NCI-H1694 treated with DMSO at 0.1 percent for 48 hours (cell line): ENCODE results near the gene AKR1C3.
"Not testable (repeated sequence)": the region's sequence is repeated elsewhere in the genome, so short reads cannot be mapped to it uniquely, and the experiment has no call there.

Experiments used
- DNase-seq: peaks from one replicate; lab custom pipeline; 2025; lab: John Stamatoyannopoulos, UW

The AKR1C3 gene

DNA sequence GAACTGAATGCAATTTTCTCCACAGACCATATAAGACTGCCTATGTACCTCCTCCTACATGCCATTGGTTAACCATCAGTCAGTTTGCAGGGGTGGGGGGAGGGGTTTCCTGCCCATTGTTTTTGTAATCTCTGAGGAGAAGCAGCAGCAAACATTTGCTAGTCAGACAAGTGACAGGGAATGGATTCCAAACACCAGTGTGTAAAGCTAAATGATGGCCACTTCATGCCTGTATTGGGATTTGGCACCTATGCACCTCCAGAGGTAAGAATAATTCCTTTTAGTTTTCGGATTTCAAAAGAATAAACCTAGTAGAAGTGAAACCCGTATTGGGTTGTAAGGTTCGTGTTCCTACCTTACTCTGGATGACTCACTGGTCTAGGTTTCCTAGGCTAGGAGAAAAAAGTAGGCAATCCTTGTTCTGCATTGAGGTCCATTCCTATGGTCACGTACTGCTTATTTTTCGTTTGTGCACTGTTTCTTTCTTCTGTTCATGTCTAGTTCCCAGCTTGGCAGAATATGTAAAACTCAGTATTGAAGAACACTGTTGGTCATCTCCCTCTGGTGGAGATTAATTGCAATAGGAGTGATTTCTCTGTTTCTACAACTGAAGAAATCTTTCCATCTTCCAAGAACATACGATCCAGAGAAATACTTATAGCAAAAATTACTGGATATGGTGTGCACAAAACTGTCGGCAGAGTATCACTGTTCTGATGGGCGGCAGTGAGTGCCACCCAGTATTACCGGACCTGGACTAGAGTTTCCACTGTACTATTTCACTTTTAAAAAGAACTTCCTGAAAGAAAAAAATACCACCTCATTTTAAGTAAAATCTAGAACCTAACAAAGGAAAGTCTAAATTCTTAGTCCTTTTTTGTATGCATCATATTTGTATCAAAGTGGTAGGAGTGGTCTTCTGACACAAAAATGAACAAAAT is at the start of gene AKR1C3:
AKR1C3 (plus strand) TSS at position 150 of the 941 bp plus-strand sequence; CDS start at position 181, 31 bp downstream.
- DNase-seq = no peak

DNA sequence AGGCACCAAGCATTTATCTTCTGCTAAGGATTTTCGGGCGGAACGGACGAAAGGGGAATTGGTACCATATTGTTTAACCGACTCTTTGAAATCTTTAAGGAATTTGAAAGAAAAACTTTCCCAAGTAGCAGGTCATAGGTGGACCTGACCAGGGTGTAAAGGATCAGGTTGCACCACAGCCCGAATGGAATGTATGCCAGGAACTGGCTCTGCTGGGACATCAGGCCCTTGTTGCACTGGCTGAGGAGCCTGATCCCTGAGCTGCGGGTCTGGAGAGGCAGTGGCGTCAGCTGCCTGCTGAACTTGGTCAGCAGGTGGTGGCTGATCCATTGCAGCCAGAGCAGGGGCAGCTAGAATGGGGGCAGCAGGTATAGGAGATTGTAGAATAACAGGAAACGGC is 49.1 kb upstream of the AKR1C3 start:
- DNase-seq = no peak

DNA sequence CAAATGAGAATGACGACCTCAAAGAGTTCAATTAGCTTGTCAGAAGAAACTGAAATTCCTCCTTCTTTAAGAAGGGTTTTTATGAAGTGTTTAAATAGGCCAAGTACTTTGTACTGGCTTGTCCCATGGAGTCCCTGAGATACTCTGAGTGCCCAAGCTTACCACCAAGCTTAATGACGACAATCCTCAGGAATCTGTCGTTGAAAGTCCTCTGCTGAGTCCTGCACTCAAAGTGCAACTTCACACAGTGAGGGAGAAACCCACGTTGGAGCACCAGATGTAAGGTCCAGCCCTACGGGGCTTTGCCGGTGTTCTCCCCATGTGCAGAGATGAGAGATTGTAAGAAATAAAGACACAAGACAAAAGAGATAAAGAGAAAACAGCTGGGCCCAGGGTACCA is 47.8 kb upstream of the AKR1C3 start:
- DNase-seq = no peak

DNA sequence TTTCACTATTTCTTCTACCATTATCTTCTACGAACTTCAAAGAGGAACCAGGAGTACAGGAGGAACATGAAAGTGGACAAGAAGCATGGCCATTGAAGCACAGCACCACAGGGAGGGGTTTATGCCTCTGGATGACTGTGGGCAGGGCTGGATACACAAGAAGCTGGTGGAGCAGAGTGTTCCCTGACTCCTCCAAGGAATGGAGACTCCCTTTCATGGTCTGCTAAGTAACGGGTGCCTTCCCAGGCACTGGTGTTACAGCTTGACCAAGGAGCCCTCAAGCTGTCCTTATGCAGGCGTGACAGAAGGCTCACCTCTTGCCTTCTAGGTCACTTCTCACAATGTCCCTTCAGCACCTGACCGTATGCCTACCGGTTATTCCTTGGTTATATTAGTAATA is 47.2 kb upstream of the AKR1C3 start:
- DNase-seq = not testable (repeated sequence)

DNA sequence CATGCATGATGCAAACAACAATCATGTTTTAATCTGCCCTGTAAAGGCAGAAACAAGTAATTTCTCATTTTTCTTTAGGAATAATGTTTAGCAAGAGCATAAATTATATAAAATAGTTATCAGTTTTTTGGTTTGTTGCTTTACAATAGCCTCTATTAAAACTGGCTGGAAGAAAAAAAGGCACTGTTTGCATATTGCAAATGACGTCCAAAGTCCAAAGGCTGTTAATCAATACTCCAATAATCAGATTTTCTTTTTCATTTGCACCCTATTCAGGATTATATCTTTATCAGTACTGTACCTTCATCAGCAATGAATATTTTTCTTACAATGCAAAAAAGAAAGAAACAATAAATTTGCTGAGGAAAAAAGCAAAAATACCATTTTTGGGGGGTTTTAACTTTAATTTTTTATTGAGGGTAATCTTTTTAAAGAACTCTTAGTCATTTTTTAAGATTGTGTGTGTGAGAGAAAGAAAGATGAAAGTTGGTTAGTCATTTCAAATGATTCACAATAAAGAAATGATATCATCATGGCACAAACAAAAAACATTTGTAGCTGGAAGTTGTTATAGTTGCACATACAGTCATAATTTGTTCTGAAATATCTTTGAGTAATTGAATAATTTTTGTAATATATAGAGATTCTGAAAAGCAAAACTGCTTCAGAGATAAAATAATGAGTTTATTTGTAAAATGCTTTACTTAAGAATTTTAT is 46.1 kb upstream of the AKR1C3 start:
- no peak for DNase-seq

DNA sequence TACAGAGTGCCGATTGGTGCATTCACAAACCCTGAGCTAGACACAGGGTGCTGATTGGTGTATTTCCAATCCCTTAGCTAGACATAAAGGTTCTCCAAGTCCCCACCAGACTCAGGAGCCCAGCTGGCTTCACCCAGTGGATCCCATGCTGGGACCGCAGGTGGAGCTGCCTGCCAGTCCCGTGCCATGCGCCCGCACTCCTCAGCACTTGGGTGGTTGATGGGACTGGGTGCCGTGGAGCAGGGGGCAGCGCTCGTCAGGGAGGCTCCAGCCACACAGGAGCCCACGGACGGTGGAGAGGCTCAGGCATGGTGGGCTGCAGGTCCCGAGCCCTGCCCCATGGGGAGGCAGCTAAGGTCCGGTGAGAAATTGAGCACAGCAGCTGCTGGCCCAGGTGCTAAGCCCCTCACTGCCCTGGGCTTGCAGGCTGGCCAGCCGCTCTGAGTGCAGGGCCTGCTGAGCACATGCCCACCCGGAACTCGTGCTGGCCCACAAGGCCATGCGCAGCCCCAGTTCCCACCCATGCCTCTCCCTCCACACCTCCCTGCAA is 41.2 kb upstream of the AKR1C3 start:
- DNase-seq = not testable (repeated sequence)

DNA sequence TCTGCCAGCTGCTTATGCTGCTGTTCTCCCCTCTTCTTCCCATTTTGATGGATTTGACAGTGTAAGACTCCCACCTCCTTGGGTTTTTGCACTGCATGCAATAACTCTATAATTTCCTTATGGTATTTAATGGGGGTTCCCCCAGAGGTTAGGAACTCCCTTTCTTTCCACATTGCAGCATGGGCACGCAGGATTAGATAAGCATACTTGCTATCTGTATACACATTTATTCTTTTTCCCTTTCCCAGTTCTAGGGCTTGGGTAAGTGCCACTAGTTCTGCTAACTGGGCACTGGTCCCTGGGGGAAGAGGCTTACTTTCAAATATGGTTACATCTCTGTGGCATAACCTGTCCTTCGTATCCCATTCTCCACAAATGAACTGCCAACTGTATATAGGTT is 39.4 kb upstream of the AKR1C3 start:
- DNase-seq = not testable (repeated sequence)

DNA sequence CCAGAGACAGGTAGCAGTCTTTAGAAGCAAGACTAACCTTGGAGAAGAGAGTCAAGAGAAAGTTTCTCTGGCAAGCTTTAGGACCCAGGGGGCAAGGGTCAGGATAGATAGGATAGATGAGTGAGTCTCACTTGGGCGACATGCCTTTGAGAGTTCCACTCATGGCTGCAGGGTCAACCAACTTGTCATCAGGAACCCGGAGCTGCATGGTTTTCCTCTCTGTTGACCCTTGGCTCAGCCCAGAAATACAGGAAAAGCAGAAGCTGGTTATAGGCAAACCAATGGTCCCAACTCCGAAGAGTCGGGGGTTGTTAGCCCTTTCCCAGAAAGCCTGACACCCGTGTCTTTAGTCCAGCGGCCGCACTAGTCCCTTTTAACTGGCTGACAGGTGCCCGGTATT is 34.9 kb upstream of the AKR1C3 start:
- not testable (repeated sequence) for DNase-seq

DNA sequence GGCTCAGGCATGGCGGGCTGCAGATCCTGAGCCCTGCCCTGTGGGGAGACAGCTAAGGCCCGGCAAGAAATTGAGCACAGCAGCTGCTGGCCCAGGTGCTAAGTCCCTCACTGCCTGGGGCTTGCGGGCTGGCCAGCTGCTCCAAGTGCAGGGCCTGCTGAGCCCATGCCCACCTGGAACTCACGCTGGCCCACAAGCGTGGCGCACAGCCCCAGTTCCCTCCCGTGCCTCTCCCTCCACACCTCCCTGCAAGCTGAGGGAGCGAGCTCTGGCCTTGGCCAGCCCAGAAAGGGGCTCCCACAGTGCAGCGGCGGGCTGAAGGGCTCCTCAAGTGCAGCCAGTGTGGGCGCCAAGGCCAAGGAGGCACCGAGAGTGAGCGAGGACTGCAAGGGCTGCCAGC is 33.4 kb upstream of the AKR1C3 start:
- not testable (repeated sequence) for DNase-seq

DNA sequence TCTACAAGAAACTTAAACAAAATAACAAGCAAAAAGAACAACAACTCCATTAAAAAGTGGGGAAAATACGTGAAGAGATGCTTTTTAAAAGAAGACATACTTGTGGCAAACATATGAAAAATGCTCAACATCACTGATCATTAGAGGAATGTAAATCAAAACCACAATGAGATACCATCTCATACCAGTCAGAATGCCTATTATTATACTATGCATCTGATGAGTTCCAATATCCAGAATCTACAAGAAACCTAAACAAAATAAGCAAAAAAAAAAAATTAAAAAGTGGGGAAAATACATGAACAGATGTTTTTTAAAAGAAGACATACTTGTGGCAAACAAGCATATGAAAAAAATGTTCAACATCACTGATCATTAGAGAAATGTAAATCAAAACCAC is 29.6 kb upstream of the AKR1C3 start:
- DNase-seq = no peak

DNA sequence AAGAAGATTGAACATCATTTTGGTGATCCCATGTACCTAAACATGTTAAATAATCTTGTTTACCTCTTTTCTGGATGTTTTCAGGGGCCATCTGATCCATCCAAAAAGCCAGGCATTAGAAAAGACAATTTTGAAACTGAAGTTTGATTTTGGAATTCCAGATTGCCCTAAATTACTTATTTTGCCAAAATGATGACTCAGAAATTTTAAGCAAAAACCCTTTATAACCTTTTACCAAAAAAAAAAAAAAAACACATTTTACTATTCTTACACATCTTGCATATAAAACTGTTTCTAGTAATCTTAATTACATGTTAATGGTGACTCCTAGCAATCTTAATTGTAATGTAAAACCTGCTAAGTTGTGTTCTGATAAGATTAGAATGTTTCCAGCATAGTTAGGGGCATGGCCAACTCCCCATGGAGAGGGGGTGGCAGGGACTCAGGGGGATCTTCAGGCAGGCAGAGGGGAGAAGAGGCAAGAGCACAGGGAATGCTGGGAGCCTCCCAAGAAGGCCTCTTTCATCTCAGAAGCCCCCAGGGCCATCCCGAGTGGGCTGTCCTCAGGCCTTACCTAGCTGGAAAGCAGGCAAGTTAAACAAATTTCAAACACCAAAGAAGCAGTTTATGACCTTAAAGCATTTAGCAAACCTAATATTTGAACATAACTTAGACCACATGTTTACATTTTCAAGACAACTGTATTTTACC is 25.8 kb upstream of the AKR1C3 start:
- DNase-seq = no peak

DNA sequence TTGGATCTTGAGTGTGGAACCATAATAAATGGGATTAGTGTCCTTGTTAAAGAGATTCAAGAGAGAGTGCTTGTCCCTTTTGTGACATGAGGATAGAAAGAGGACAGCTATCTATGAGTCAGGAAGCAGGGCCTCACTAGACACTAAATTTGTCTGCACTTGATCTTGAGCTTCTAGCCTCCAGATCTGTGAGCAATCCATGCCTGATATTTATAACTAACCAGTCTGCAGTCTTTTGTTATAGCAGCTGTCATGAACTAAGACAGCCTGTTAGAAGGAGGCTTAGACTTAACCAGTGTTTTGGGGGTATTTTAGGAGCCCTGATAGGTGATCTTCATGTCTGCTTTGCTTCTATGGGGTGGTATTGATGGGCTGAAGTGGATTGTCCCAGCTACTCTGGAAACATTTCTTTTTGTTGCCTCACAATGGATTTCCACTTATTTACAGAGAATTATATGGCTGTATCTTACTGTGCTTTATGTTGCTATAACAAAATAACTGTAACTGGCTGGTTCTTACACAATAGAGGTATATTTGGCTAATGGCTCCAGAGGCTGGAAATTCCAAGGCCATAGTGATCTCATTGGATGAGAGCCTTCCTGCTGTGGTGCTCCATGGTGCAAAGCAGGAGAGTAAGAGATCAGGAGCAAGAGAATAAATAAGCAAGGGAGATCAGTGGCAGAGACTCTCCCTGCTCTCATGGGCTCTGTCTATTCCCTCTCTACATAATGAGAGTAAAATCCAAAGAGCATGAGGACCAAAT is 23.4 kb upstream of the AKR1C3 start:
- DNase-seq = no peak

DNA sequence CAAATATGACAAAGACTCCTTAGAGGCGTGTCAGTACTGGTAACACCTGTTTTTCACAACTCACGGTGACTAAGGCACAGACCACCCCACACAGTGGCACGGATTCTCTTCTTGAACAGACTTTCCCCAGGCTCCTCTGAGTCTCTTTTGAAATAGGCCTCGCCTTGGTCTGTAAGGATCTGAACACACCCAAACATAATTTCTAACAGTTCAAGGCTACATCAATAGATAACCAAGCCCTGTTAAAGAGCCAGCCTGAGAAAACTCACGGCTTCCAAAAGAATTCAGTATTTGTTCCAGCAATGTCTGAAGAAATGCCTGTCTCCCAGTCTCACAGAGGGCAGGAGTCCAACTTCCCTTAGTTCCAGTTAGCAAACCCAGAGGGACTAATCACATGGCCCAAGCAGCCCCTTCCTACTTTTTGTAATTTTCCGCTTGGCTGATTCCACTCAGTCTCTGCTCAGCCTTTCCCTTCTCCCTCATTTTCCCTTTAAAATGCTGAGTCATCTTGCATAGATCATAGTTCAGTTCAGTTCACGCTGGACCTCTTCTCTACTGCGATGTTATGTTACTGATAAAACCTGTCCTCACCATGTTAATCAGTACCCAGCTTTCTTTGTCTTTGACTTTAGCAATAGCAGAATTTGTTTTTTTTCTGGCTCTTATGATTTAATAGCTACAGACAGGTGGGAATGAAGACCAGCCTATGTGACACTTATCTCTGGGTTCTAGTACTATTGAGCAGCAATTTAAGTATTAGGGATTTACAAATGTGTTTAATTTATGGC is 22.6 kb upstream of the AKR1C3 start:
- DNase-seq = no peak

DNA sequence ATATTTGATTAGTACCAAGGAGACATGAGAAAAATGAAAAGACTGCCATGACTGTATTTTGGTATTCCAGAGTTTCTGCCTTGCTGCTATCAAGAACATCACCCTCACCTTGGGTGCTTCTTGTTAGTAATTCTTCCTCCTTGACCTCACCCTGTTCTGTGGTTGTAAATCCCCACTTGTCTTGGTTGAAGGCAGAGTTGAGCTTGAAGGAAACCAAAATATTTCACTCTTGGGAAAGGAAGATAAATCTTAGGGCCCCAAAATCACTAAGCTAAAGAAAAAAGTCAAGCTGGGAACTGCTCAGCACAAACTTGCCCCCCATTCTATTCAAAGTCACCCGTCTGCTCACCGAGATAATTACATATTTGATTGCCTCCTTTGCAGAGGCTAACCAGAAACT is 20.6 kb upstream of the AKR1C3 start:
- no peak for DNase-seq

DNA sequence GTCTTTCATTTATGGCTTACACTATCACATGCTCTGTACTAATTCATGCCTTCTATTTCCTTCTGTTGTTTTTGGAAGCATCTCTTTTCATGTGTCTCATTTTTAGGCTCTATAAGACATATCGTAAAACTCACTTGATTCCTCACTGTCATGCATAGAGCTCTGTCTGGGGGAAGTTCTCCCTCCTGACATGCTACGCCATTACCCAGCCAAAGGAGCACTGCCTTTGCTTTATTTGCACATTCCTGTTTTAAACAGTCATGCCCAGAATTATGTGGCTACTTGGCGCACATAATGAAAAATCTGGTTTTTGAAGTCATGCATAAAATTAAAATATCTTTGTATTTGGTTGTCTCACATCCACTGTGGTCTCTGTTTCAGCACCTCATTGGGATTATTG is 17.6 kb upstream of the AKR1C3 start:
- DNase-seq = no peak

DNA sequence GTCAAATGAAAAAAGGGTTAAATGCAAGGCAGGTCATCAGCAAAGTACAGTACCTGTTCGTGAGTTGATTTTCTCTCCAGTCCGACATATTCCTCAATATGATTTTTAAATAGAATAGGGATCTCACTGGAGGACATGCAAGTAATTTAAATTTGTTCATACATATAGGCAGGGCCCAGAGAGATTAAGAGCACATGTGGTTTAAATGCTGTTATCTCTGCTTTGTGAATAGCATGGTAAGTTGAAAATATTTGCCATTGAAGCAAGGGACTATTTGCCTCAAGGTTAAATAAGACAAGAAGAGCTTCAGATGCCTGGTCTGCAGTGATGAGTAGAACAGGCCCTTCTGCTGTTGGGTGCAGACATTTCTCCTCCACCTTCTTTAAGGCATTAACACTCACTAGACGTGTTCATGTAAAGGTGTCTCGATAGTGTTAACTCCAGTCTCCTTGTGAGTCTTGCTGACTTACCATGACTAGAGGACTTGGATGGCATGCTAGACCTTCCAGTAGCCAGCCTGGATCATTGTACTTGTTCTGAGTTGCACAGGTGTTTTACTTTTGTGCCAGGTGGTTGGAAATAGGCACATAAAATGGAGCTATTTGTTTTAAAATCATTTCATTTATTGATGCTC is 15.6 kb upstream of the AKR1C3 start:
- DNase-seq = no peak

DNA sequence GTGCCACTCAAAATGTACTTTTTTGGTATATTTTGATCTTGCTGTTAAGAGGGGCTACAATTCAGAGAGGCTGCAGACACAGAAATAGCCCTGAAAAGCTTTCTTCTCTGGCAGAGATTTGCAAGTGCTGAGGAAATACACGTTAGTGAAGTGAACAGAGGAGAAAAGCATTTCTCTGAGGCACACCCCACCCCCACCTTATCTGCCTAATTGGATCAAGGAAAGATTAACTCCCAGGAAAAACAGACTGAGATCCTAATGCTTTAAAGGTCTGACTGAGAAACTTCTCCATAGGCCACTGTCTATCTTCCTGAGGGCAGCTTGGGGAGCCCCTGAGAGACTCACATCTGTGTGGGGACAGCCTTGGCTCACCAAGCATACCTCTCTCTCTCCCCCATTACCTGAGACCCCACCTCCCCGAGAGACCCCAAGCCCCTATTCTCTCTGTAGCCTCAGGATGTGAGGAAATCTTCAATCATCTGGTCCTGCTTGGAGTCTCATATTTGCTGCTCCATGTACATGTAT is 14.8 kb upstream of the AKR1C3 start:
- no peak for DNase-seq

DNA sequence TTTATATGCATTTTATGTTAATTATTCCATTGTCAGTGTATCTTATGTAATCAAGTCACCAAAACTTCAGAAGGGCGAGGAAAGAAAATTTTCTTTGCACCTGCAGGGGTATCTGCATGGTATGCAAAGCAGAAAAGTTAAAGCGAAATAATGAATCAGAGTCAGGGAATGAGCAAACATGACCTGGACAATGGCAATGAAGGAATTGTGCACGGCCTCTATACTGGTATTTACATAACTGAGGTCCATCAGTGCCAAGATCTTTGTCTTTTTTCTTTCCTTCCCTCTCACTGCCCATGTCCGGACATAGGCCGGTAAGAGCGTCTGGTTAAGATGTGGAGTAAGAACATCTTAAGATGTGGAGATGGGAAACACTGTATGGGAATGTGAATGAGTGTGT is 14.4 kb upstream of the AKR1C3 start:
- no peak for DNase-seq

DNA sequence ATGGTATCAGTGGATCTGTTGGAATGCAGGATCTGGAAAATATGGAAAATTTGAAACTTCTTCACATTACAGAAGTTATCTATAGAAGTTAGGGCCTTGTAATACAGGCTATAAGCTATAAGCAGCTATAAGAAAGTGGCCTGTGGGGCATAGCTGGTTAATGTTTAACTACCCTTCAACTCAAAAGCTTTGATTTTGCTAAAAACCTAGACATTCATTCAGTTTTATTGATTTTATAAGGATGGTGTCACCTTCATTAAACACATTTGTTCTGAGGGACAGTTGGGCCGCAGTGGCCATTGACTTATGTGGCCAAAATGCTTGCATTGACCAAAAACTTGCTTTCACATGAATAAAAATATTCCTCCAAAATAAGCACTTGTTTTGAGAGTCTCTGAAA is 13.1 kb upstream of the AKR1C3 start:
- no peak for DNase-seq

DNA sequence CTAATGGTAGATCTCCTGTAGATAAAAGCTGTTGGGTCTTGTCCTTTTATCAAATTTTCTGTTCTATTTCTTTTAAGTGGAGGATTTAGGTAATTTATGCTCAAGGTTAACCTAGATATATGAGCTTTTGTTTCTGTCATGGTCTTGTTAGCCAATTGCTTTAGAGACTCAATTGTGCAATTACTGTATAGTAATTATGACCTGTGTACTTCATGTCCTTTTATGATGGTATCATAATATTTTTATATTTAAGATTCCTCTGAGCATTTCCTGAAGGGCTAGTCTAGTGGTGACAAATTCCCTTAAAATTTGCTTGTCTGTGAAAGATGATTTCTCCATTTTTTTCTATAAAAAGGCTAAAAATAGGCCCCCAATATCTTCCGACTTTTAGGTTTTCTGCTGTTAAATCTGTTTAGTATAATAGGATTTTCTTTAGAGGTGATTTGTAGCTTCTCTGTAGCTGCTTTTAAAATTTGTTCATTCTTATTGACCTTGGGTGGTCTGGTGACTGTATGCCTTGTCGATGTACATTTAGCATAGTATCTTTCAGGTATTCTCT is 5.4 kb upstream of the AKR1C3 start:
- DNase-seq = no peak
